Astrocyte (in vitro differentiated cells and primary cell): ENCODE measurements around the gene FKRP. TPM values are rescaled to one million over a fixed set of nuclear protein-coding genes. Genes with fewer than 3 reads are reported as not detected.

Experiments used
- DNase-seq: peaks from one replicate; pipeline ENCODE4 v3.0.0-alpha.2; 2010; ENCODE audit warnings: low read depth
- FAIRE-seq: peaks from 2 replicates; lab custom pipeline; 2011; peaks lifted over from hg19 to GRCh38; lab: Jason Lieb, UNC
- H2AFZ ChIP-seq: 2 replicates; pipeline ENCODE4 v1.6.0; 2012; ENCODE audit warnings: low read depth, low read length, inconsistent platforms
- H3K27ac ChIP-seq: 2 replicates; pipeline ENCODE4 v1.5.1; 2011; ENCODE audit warnings: low read depth, low read length, inconsistent platforms
- H3K27me3 ChIP-seq: 2 replicates; pipeline ENCODE4 v1.6.0; 2011; ENCODE audit warnings: low read length, inconsistent platforms; ENCODE audit not compliant: insufficient read depth
- H3K36me3 ChIP-seq: 2 replicates; pipeline ENCODE4 v1.5.1; 2011; ENCODE audit warnings: low read length, inconsistent platforms; ENCODE audit not compliant: insufficient read depth
- H3K4me1 ChIP-seq: 2 replicates; pipeline ENCODE4 v1.5.1; 2011; ENCODE audit warnings: low read length, inconsistent platforms; ENCODE audit not compliant: insufficient read depth
- H3K4me2 ChIP-seq: 2 replicates; pipeline ENCODE4 v1.6.0; 2012; ENCODE audit warnings: low read length, inconsistent platforms
- H3K4me3 ChIP-seq: 2 replicates; pipeline ENCODE4 v1.5.1; 2011; ENCODE audit warnings: low read depth, mild to moderate bottlenecking, low read length, inconsistent platforms; ENCODE audit not compliant: insufficient read depth
- H3K79me2 ChIP-seq: 2 replicates; pipeline ENCODE4 v1.6.0; 2012; ENCODE audit warnings: mild to moderate bottlenecking, low read length, inconsistent platforms; ENCODE audit not compliant: insufficient read depth
- H3K9ac ChIP-seq: 2 replicates; pipeline ENCODE4 v1.6.0; 2012; ENCODE audit warnings: mild to moderate bottlenecking, low read length, inconsistent platforms
- H3K9me3 ChIP-seq: 2 replicates; pipeline ENCODE4 v1.5.1; 2012; ENCODE audit warnings: low read depth, mild to moderate bottlenecking, low read length, inconsistent platforms; ENCODE audit not compliant: insufficient read depth
- H4K20me1 ChIP-seq: 2 replicates; pipeline ENCODE4 v1.6.0; 2012; ENCODE audit warnings: low read length, inconsistent platforms; ENCODE audit not compliant: insufficient read depth
- H3K27ac Mint-ChIP-seq: one replicate; pipeline ENCODE4 v1.8.0; 2021; ENCODE audit warnings: mild to moderate bottlenecking, mixed read lengths; ENCODE audit not compliant: unreplicated experiment
- H3K27me3 Mint-ChIP-seq: one replicate; pipeline ENCODE4 v1.8.0; 2021; ENCODE audit warnings: low read depth, mixed read lengths; ENCODE audit not compliant: unreplicated experiment
- H3K36me3 Mint-ChIP-seq: one replicate; pipeline ENCODE4 v1.8.0; 2021; ENCODE audit warnings: low read depth, mixed read lengths; ENCODE audit not compliant: unreplicated experiment
- H3K4me1 Mint-ChIP-seq: one replicate; pipeline ENCODE4 v1.8.0; 2021; ENCODE audit warnings: low read depth, mixed read lengths; ENCODE audit not compliant: unreplicated experiment
- H3K4me3 Mint-ChIP-seq: one replicate; pipeline ENCODE4 v1.8.0; 2021; ENCODE audit warnings: mild to moderate bottlenecking, moderate library complexity, mixed read lengths; ENCODE audit not compliant: unreplicated experiment
- H3K9me3 Mint-ChIP-seq: one replicate; pipeline ENCODE4 v1.8.0; 2021; ENCODE audit warnings: mild to moderate bottlenecking, mixed read lengths; ENCODE audit not compliant: unreplicated experiment
- CTCF ChIP-seq: IDR thresholded peaks from 2 replicates; pipeline ENCODE4 v1.5.1; 2011; ENCODE audit warnings: low read depth, mild to moderate bottlenecking, inconsistent platforms, low read length, moderate library complexity; ENCODE audit not compliant: insufficient read depth
- EZH2 ChIP-seq: IDR thresholded peaks from 2 replicates; pipeline ENCODE4 v1.6.1; 2012; ENCODE audit warnings: mild to moderate bottlenecking, low read length, inconsistent platforms; ENCODE audit not compliant: insufficient read depth
- total RNA-seq: library from RNA; stranded (reverse); gene quantifications from 2 replicates; pipeline ENCODE4 v1.2.1, GENCODE V29; 2021

The FKRP gene
- total RNA-seq, 1 donor from 2014 or later = 25.1 TPM

- Histone ChIP-seq H3K79me2 (peaks cover 91% of the 10 kb centered on the region), H3K27ac (no peak overlapping the region), H3K27me3 (no peaks in the 10 kb centered on the region), H3K4me1 (peaks cover 5% of the 10 kb centered on the region), H3K36me3 (peaks cover 12% of the 10 kb centered on the region), H4K20me1 (peaks cover 81% of the 10 kb centered on the region), H3K9ac (no peak overlapping the region), H3K4me2 (no peak overlapping the region), H3K4me3 (no peak overlapping the region), H3K9me3 (no peaks in the 10 kb centered on the region), H2AFZ (no peak overlapping the region)
- H3K27ac Mint-ChIP-seq = no peak overlapping the region
- TF ChIP-seq EZH2 (no peak), CTCF (no peak)
- H3K36me3 Mint-ChIP-seq = peaks cover 5% of the 10 kb centered on the region
- H3K9me3 Mint-ChIP-seq = no peaks in the 10 kb centered on the region
- H3K27me3 Mint-ChIP-seq = no peaks in the 10 kb centered on the region
- DNase-seq (no peak), FAIRE-seq (no peak)
- peak overlapping the region; percentile 35 for H3K4me3 Mint-ChIP-seq
- peaks cover 8% of the 10 kb centered on the region for H3K4me1 Mint-ChIP-seq
These were observed 6.5 kb upstream of the FKRP start for GRCh38 chr19:46739290-46739771.

- H3K4me1 Mint-ChIP-seq = peaks cover 13% of the 10 kb centered on the region
- peaks cover 96% of the 10 kb centered on the region for H3K79me2 ChIP-seq
- FAIRE-seq = no peak
- peaks cover 89% of the 10 kb centered on the region for H4K20me1 ChIP-seq
- no peaks in the 10 kb centered on the region for H3K27me3 ChIP-seq
- no peak for TF ChIP-seq CTCF
- TF ChIP-seq EZH2 = no peak
- peaks cover 12% of the 10 kb centered on the region for H3K36me3 ChIP-seq
- H2AFZ ChIP-seq = no peak overlapping the region
- H3K4me1 ChIP-seq = peaks cover 11% of the 10 kb centered on the region
- no peak overlapping the region for H3K27ac ChIP-seq
- no peak overlapping the region for H3K4me3 ChIP-seq
- no peak for DNase-seq
- H3K4me3 Mint-ChIP-seq = peak overlapping the region; percentile 50
- no peaks in the 10 kb centered on the region for H3K27me3 Mint-ChIP-seq
- H3K9me3 ChIP-seq = no peaks in the 10 kb centered on the region
- no peak overlapping the region for H3K4me2 ChIP-seq
- no peaks in the 10 kb centered on the region for H3K9me3 Mint-ChIP-seq
- peaks cover 7% of the 10 kb centered on the region for H3K36me3 Mint-ChIP-seq
- no peak overlapping the region for H3K27ac Mint-ChIP-seq
- H3K9ac ChIP-seq = no peak overlapping the region
These were observed 4.4 kb upstream of the FKRP start for GRCh38 chr19:46741447-46741846.

- Mint-ChIP-seq H3K9me3 (no peaks in the 10 kb centered on the region), H3K4me3 (no peak overlapping the region), H3K27me3 (no peaks in the 10 kb centered on the region), H3K36me3 (peaks cover 7% of the 10 kb centered on the region), H3K27ac (no peak overlapping the region), H3K4me1 (peaks cover 10% of the 10 kb centered on the region)
- Histone ChIP-seq H3K9ac (no peak overlapping the region), H3K36me3 (peaks cover 5% of the 10 kb centered on the region), H2AFZ (no peak overlapping the region), H4K20me1 (peaks cover 79% of the 10 kb centered on the region), H3K27me3 (no peaks in the 10 kb centered on the region), H3K9me3 (no peaks in the 10 kb centered on the region), H3K4me1 (peaks cover 18% of the 10 kb centered on the region), H3K4me3 (no peak overlapping the region), H3K79me2 (peaks cover 84% of the 10 kb centered on the region), H3K4me2 (no peak overlapping the region), H3K27ac (no peak overlapping the region)
- FAIRE-seq = no peak
- DNase-seq = no peak
- TF ChIP-seq CTCF = no peak
- no peak for TF ChIP-seq EZH2
These were observed 2.9 kb upstream of the FKRP start for GRCh38 chr19:46742926-46743480.
